Endothelial cell of umbilical vein (primary cell): ENCODE results near the gene ZNF557. TPM values are rescaled to one million over a fixed set of nuclear protein-coding genes. Genes with fewer than 3 reads are reported as not detected.
A peak's percentile ranks its signal among the peaks of the same experiment; 100 is the strongest.

Source experiments
- BruUV-seq: library from RNA; stranded (reverse); fragments of 400-500 nt; replicated peaks from 2 replicates; lab custom pipeline; 2021; lab: Mats Ljungman, UMichigan
- CTCF ChIA-PET: fragments of 300-600, 350-600 bp; sonication (Branson Sonifier 250); formaldehyde crosslinking; loops from one replicate; lab custom pipeline; 2021; ENCODE audit warnings: antibody characterized with exemption, inconsistent platforms; lab: Charles Lee
- POLR2A ChIA-PET: fragments of 300-600, 350-600 bp; sonication (Branson Sonifier 250); formaldehyde crosslinking; loops from one replicate; lab custom pipeline; 2021; ENCODE audit warnings: antibody characterized with exemption, inconsistent platforms; lab: Charles Lee
- DNase-seq: peaks from one replicate; pipeline ENCODE4 v3.0.0-alpha.2; 2011; ENCODE audit warnings: low read depth, low spot score
- FAIRE-seq: peaks from 2 replicates; lab custom pipeline; 2011; peaks lifted over from hg19 to GRCh38; lab: Jason Lieb, UNC
- H2AFZ ChIP-seq: 2 replicates; pipeline ENCODE4 v1.6.0; 2012; ENCODE audit warnings: low read depth, low read length, control low read depth, inconsistent platforms
- H3K27ac ChIP-seq: 2 replicates; pipeline ENCODE4 v1.5.1; 2011; ENCODE audit warnings: low read depth, mild to moderate bottlenecking, control low read depth, low read length, moderate library complexity; ENCODE audit not compliant: insufficient read depth
- H3K27me3 ChIP-seq, 2 experiments: 2 replicates each; pipeline versions ENCODE4 v1.6.0 to v1.6.1; 2011; ENCODE audit warnings: low read length in 2 of 2, mixed read lengths in 1 of 2; ENCODE audit not compliant: control insufficient read depth in 2 of 2, insufficient read depth in 2 of 2
- H3K36me3 ChIP-seq, 2 experiments: 2 replicates in 1 of 2; 3 replicates in 1 of 2; pipeline ENCODE4 v1.5.1; 2011; ENCODE audit warnings: low read length in 2 of 2, mild to moderate bottlenecking in 1 of 2, moderate library complexity in 1 of 2; ENCODE audit not compliant: control insufficient read depth in 2 of 2, insufficient read depth in 2 of 2; ENCODE audit errors: extremely low read depth in 1 of 2
- H3K4me1 ChIP-seq: 3 replicates; pipeline ENCODE4 v1.5.1; 2011; ENCODE audit warnings: mild to moderate bottlenecking, low read length; ENCODE audit not compliant: control insufficient read depth, insufficient read depth; ENCODE audit errors: extremely low read depth
- H3K4me2 ChIP-seq: 2 replicates; pipeline ENCODE4 v1.6.1; 2011; ENCODE audit warnings: low read length, control low read depth, mixed read lengths; ENCODE audit not compliant: insufficient read depth
- H3K4me3 ChIP-seq, 3 experiments: fragments of 200-600 bp in 1 of 3; sonication (generic), shearing (Covaris generic) in 1 of 3; replicated peaks in 1 of 3; 2 replicates each; pipeline ENCODE4 v1.5.1; 2011 to 2016; ENCODE audit warnings: control low read depth in 3 of 3, low read length in 3 of 3, mild to moderate bottlenecking in 2 of 3, inconsistent platforms in 1 of 3, low read depth in 1 of 3, moderate library complexity in 1 of 3; ENCODE audit not compliant: insufficient read depth in 1 of 3
- H3K79me2 ChIP-seq: 2 replicates; pipeline ENCODE4 v1.6.0; 2012; ENCODE audit warnings: low read length, inconsistent platforms; ENCODE audit not compliant: control insufficient read depth, insufficient read depth
- H3K9ac ChIP-seq: replicated peaks from 2 replicates; pipeline ENCODE3; 2011; ENCODE audit warnings: low read length, control low read depth; ENCODE audit not compliant: insufficient read depth; ENCODE audit errors: extremely low read depth
- H3K9me1 ChIP-seq: replicated peaks from 3 replicates; pipeline ENCODE4 v1.6.0; 2011; ENCODE audit warnings: mild to moderate bottlenecking, low read length; ENCODE audit not compliant: control insufficient read depth, insufficient read depth; ENCODE audit errors: extremely low read depth
- H3K9me3 ChIP-seq: replicated peaks from 2 replicates; pipeline ENCODE4 v1.5.1; 2012; ENCODE audit warnings: low read length, inconsistent platforms; ENCODE audit not compliant: control insufficient read depth, insufficient read depth
- H4K20me1 ChIP-seq: replicated peaks from 2 replicates; pipeline ENCODE3; 2011; ENCODE audit warnings: mild to moderate bottlenecking, low read length; ENCODE audit not compliant: control insufficient read depth, insufficient read depth; ENCODE audit errors: extremely low read depth
- EZH2 ChIP-seq: IDR thresholded peaks from 2 replicates; pipeline ENCODE4 v1.6.1; 2012; ENCODE audit warnings: borderline replicate concordance, low read depth, mild to moderate bottlenecking, moderate library complexity, low read length, inconsistent platforms; ENCODE audit not compliant: severe bottlenecking
- FOS ChIP-seq: IDR thresholded peaks from 2 replicates; pipeline ENCODE4 v1.6.1; 2011; ENCODE audit warnings: mild to moderate bottlenecking, low read length, moderate library complexity, borderline replicate concordance; ENCODE audit not compliant: insufficient read depth
- GATA2 ChIP-seq: IDR thresholded peaks from 2 replicates; pipeline ENCODE4 v1.7.0; 2011; ENCODE audit warnings: low read depth, mild to moderate bottlenecking, moderate library complexity, mixed read lengths, low read length; ENCODE audit not compliant: insufficient read length, insufficient read depth
- JUN ChIP-seq: IDR thresholded peaks from 2 replicates; pipeline ENCODE4 v1.6.1; 2011; ENCODE audit warnings: borderline replicate concordance, low read depth; ENCODE audit not compliant: insufficient read length, insufficient read depth
- MYC ChIP-seq: IDR thresholded peaks from one replicate; pipeline ENCODE4 v1.6.1; 2011; ENCODE audit warnings: mild to moderate bottlenecking, low read depth, low read length
- POLR2A ChIP-seq: IDR thresholded peaks from 2 replicates; pipeline ENCODE4 v1.6.1; 2012; ENCODE audit warnings: low read depth, mild to moderate bottlenecking, control low read depth, low read length
- POLR2AphosphoS5 ChIP-seq: IDR thresholded peaks from 2 replicates; pipeline ENCODE4 v1.6.1; 2012; ENCODE audit warnings: low read depth, mild to moderate bottlenecking, control low read depth, low read length, moderate library complexity; ENCODE audit not compliant: insufficient read depth
- dilution Hi-C: fragments of 300-500 bp; cut with MboI; formaldehyde crosslinking; loops from one replicate; pipeline ENCODE4 v1.15.0; 2019; ENCODE audit warnings: low sequenced_read_pairs; ENCODE audit not compliant: extremely low pct_ligation_motif_present
- intact Hi-C: fragments of 100-400 bp; cut with micrococcal nuclease; formaldehyde crosslinking; loops from one replicate; pipeline ENCODE4 v1.10.0; 2022
- polyA plus RNA-seq, 4 experiments: library from polyadenylated mRNA; depleted of rRNA in 3 of 4; stranded (reverse) in 3 of 4; unstranded in 1 of 4; fragments of >200 nt; gene quantifications; 2 replicates each; pipeline versions ENCODE4 v1.2.1 to v1.2.3, GENCODE V29; 2011 to 2012; ENCODE audit warnings: missing spikeins in 1 of 4
- total RNA-seq: library from RNA; stranded (reverse); gene quantifications from 2 replicates; pipeline ENCODE4 v1.2.3, GENCODE V29; 2021
- TF ChIP-seq, protein P1 (sequence below), 2 donors: IDR thresholded peaks; 1 replicate in 1 of 2; 2 replicates in 1 of 2; pipeline ENCODE4 v1.5.1; 2011; ENCODE audit warnings: low read length in 2 of 2, mild to moderate bottlenecking in 2 of 2, moderate library complexity in 2 of 2, control low read depth in 1 of 2, inconsistent platforms in 1 of 2, low read depth in 1 of 2; ENCODE audit not compliant: insufficient read depth in 1 of 2; ENCODE audit errors: extremely low read depth in 1 of 2
- TF ChIP-seq, protein P2 (sequence below): IDR thresholded peaks from 2 replicates; pipeline ENCODE4 v1.6.1; 2011; ENCODE audit not compliant: insufficient read depth, insufficient read length

Gene ZNF557
- total and polyA plus RNA-seq, 2 donors (not counting 3 experiments of a cell fraction or from before 2014, with no cell fraction given) = 1.9 to 8.0 TPM

DNA sequence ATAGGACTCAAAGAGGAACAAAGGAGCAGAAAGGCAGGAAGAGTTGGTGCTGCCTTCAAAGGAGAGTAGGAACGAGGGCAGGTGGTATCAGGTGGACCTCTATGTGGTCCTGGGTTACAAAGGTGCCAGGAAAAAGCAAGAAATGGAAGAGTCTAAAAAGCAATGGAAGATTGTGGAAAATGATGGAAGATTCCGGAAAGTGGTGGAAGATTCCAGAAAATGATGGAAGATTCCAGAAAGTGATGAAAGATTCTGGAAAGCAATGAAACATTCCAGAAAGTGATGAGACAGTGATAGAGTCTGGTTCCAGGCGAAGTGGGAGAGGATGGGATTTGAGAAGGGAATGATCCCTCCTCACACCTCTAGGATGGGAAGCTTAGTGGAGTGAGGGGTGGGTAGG, 55.3 kb downstream of the ZNF557 start:
- Histone ChIP-seq H3K36me3 (peaks cover 0 to 12% of the 10 kb centered on the region in 2 experiments), H3K79me2 (no peaks in the 10 kb centered on the region), H3K4me3 (no peak overlapping the region), H4K20me1 (no peaks in the 10 kb centered on the region), H3K4me2 (no peak overlapping the region), H3K27me3 (no peaks in the 10 kb centered on the region), H3K9me1 (no peaks in the 10 kb centered on the region), H3K27ac (no peak overlapping the region), H3K4me1 (peaks cover 12% of the 10 kb centered on the region), H2AFZ (no peak overlapping the region), H3K9me3 (no peaks in the 10 kb centered on the region), H3K9ac (no peak overlapping the region)
- peak; percentile 12 for DNase-seq
- FAIRE-seq = no peak
- no TSS peak for BruUV-seq
- ChIA-PET POLR2A (no interaction called here), CTCF (interaction anchor here (0.6 kb wide), 1 partner anchor 252 kb away, joined by 3 read pairs; no protein-coding TSS in a partner anchor)
- no peak for TF ChIP-seq MYC
- no peak for TF ChIP-seq POLR2A
- TF ChIP-seq, protein P1, sequence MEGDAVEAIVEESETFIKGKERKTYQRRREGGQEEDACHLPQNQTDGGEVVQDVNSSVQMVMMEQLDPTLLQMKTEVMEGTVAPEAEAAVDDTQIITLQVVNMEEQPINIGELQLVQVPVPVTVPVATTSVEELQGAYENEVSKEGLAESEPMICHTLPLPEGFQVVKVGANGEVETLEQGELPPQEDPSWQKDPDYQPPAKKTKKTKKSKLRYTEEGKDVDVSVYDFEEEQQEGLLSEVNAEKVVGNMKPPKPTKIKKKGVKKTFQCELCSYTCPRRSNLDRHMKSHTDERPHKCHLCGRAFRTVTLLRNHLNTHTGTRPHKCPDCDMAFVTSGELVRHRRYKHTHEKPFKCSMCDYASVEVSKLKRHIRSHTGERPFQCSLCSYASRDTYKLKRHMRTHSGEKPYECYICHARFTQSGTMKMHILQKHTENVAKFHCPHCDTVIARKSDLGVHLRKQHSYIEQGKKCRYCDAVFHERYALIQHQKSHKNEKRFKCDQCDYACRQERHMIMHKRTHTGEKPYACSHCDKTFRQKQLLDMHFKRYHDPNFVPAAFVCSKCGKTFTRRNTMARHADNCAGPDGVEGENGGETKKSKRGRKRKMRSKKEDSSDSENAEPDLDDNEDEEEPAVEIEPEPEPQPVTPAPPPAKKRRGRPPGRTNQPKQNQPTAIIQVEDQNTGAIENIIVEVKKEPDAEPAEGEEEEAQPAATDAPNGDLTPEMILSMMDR (IDR thresholded peaks at IDR 0.05; ENCODE audit: extremely low read depth in 1 of 2, insufficient read depth in 1 of 2, low read depth in 1 of 2, low read length in 2 of 2) = no peak
- no peak for TF ChIP-seq POLR2AphosphoS5
- dilution Hi-C loops (no loop called here), intact Hi-C loops (no loop called here)

DNA sequence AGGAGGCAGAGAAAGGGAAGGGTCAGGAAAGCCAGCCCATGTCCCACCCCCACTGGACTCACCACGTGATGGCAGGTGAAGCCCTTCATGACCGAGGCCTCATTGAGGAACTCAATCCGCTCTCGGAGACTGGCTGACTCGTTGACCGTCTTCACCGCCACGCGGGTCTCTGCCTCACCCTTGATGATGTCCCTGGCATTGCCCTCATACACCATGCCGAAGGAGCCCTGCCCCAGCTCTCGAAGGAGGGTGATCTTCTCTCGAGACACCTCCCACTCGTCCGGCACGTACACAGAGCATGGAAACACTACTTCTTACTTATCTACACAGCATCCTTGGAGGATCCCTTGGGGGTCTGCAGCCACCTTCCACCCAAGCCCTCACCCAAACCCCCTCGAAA, 55.7 kb downstream of the ZNF557 start:
- FAIRE-seq (no peak), DNase-seq (no peak)
- Histone ChIP-seq H3K9ac (no peak overlapping the region), H3K36me3 (peaks cover 0 to 12% of the 10 kb centered on the region in 2 experiments), H3K27ac (no peak overlapping the region), H4K20me1 (no peaks in the 10 kb centered on the region), H3K27me3 (no peaks in the 10 kb centered on the region), H3K9me3 (no peaks in the 10 kb centered on the region), H3K9me1 (no peaks in the 10 kb centered on the region), H2AFZ (no peak overlapping the region), H3K4me2 (no peak overlapping the region), H3K4me1 (peaks cover 12% of the 10 kb centered on the region), H3K4me3 (no peak overlapping the region), H3K79me2 (no peaks in the 10 kb centered on the region)
- no peak for TF ChIP-seq EZH2
- TF ChIP-seq MYC = no peak
- no peak for TF ChIP-seq POLR2A
- TF ChIP-seq, protein P2, sequence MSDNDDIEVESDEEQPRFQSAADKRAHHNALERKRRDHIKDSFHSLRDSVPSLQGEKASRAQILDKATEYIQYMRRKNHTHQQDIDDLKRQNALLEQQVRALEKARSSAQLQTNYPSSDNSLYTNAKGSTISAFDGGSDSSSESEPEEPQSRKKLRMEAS = no peak
- no peak for TF ChIP-seq GATA2
- TF ChIP-seq, protein P1 (IDR thresholded peaks at IDR 0.05; ENCODE audit: extremely low read depth in 1 of 2, insufficient read depth in 1 of 2, low read depth in 1 of 2, low read length in 2 of 2) = no peak
- no peak for TF ChIP-seq JUN
- no peak for TF ChIP-seq POLR2AphosphoS5
- no peak for TF ChIP-seq FOS
- intact Hi-C loops = no loop called here
- dilution Hi-C loops = no loop called here
- BruUV-seq = no TSS peak
- CTCF ChIA-PET = no interaction called here
- POLR2A ChIA-PET = no interaction called here
